GM18909 (cell line): ENCODE measurements around the gene CSNK2A3.

Experiments used
- ATAC-seq: cut with Tn5 transposase; IDR thresholded peaks from one replicate; pipeline ENCODE4 v1.9.1; 2021; ENCODE audit warnings: mild to moderate bottlenecking; ENCODE audit not compliant: unreplicated experiment, poor library complexity

Gene CSNK2A3

GRCh38 chr11:11304550-11304949 lies 48.5 kb downstream of the CSNK2A3 start:
- no peak for ATAC-seq

GRCh38 chr11:11302565-11302964 lies 50.5 kb downstream of the CSNK2A3 start:
- ATAC-seq, result no peak
